HepG2 (cell line): ENCODE results near the gene C4orf36.

ENCODE experiments used
- PHF8 ChIP-seq: sonication (generic); formaldehyde crosslinking; IDR thresholded peaks from 2 replicates; pipeline ENCODE4 v1.5.0; 2020; ENCODE audit warnings: missing genetic modification reagents
- POLR2A ChIP-seq, 2 experiments: IDR thresholded peaks; 2 replicates each; pipeline ENCODE4 v1.6.1; 2011; ENCODE audit warnings: low read depth in 2 of 2, low read length in 2 of 2, mild to moderate bottlenecking in 1 of 2, moderate library complexity in 1 of 2; ENCODE audit not compliant: insufficient read depth in 1 of 2
- ZBTB1 ChIP-seq: sonication (generic); formaldehyde crosslinking; IDR thresholded peaks from 2 replicates; pipeline ENCODE4 v1.4.0; 2020; ENCODE audit warnings: missing genetic modification reagents, borderline replicate concordance
- ZFX ChIP-seq: sonication (generic); formaldehyde crosslinking; IDR thresholded peaks from 2 replicates; pipeline ENCODE4 v1.4.0; 2020; ENCODE audit warnings: mild to moderate bottlenecking, low read depth, missing genetic modification reagents, moderate library complexity
- ZNF205 ChIP-seq: IDR thresholded peaks from 2 replicates; pipeline ENCODE4 v1.6.1; 2018; ENCODE audit warnings: missing biosample characterization, missing genetic modification reagents
- ZNF556 ChIP-seq: sonication (generic); formaldehyde crosslinking; IDR thresholded peaks from 2 replicates; pipeline ENCODE4 v1.4.0; 2020; ENCODE audit warnings: mild to moderate bottlenecking, missing genetic modification reagents, borderline replicate concordance

DNA sequence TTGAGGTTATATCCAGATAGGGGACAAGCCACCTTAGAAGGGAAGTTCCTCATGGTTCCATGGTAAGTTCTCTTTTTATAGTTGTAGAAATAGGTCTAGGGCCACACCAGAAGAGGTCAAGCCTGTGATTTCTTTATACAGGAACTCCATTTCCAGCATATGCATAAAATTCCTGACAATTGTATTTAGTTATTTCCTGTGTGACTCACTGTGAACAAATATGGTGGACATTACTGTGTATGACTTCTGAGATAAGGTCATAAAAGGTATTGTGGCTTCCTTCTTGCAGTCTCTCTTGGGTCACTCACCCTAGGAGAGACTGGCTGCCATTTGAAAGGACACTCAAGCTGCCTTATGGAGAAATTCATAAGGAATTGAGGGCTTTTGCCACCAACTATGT, 2.2 kb upstream of the C4orf36 start:
- TF ChIP-seq ZBTB1 (CRISPR knock-in tag) (no peak), PHF8 (CRISPR knock-in tag) (no peak), ZNF205 (no peak), ZFX (CRISPR knock-in tag) (no peak), POLR2A (IDR thresholded peaks at IDR 0.05; ENCODE audit: insufficient read depth in 1 of 2, low read depth in 2 of 2, low read length in 2 of 2) (no peak), ZNF556 (CRISPR knock-in tag) (no peak)
